ENCODE data around the gene NSUN4.
"Not testable (repeated sequence)": the region's sequence is repeated elsewhere in the genome, so short reads cannot be mapped to it uniquely, and the experiment has no call there.

Gene NSUN4

DNA sequence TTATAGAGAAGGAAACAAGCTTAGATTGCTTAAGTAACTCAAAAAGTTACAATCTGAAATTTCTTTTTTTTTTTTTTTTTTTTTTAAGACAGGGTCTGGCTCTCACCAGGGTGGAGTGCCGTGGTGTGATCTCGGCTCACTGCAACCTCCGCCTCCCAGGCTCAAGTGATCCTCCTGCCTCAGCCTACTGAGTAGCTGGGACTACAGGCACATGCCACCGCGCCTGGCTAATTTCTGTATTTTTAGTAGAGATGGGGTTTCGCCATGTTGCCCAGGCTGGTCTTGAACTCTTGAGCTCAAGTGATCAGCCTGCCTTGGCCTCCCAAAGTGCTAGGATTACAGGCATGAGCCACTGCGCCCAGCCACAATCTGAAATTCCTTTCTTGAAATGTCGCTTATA is 27.1 kb downstream of the NSUN4 start:
- not testable (repeated sequence) for DNase-seq (ENCODE audit: low read depth)

- no peak for DNase-seq (ENCODE audit: low read depth)
These were observed 28.2 kb downstream of the NSUN4 start for GRCh38 chr1:46368791-46369190.

DNA sequence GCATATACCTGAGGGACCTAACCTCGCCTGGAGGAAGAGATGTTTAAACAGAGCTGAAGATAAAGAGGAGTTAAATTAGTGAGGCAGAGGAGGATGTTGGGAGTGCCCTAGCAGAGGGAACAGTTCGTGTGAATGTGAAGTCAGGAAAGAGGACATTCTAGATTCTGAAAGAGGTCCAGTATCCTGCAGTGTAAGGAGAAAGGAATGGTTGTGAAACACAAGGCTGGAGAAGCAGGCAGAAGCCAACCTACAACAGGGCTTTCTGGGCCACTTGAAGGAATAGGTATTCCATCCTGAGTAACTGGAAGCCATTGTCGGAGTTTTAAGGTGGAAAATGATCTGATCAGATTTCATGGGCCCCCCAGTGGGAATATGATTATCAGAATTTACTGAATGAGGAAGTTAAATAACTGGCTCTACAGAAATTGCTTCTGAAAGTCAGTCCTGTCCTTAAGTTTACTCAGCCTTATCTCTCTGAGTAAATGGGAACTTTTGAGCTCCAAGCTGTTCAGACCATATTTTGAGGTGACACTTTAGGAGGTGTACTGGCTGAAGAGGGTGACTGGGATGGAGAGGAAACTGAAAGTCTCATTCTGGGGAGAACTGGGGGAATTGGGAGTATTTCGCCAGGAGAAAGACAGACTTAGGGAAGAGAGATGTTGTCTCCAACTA is 29.1 kb downstream of the NSUN4 start:
- no peak for DNase-seq (ENCODE audit: low read depth)

- DNase-seq (ENCODE audit: low read depth) = no peak
These were observed 29.6 kb downstream of the NSUN4 start for GRCh38 chr1:46370214-46370633.

- DNase-seq (ENCODE audit: low read depth) = no peak
These were observed 31.8 kb downstream of the NSUN4 start for GRCh38 chr1:46372431-46372830.

DNA sequence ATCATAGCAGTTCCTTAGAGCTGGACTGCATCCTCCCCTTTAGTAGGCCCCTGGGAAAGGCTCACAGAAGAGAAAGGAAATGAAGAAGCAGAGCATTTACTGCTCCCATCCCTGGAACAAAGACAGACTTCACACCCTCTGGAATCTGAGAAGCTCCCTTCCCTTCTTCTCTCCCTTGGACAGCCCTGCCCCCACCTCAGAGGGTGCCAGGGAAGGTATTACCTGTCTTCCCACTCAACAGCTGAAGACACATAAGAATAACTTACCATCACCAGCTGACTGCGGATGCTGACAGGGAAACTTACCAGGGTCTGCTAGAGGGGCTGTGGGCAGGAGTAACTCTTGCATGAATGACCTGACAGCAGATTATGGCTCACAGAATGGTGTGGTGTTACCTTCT is 39.4 kb downstream of the NSUN4 start:
- DNase-seq (ENCODE audit: low read depth) = no peak

DNA sequence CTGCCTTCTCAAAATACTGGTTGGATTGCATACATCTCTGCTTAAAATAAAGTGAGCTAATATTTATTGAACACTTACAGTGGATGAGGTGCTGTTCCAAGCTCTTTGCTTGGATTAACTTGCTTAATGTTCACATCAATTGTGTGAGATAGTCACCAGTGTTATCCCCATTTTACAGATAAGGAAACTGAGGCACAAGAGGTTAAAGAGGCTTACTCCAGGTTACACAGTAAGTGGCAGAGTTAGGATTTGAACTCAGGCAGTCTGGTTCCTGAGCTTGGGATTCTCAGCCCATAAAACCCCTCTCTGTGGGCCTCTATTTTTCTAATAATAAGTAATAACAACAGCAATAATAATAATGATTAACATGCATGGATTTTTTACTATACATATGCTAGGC is 39.9 kb downstream of the NSUN4 start:
- no peak for DNase-seq (ENCODE audit: low read depth)

- DNase-seq (ENCODE audit: low read depth) = no peak
These were observed 52.9 kb downstream of the NSUN4 start for GRCh38 chr1:46393510-46393909.

DNA sequence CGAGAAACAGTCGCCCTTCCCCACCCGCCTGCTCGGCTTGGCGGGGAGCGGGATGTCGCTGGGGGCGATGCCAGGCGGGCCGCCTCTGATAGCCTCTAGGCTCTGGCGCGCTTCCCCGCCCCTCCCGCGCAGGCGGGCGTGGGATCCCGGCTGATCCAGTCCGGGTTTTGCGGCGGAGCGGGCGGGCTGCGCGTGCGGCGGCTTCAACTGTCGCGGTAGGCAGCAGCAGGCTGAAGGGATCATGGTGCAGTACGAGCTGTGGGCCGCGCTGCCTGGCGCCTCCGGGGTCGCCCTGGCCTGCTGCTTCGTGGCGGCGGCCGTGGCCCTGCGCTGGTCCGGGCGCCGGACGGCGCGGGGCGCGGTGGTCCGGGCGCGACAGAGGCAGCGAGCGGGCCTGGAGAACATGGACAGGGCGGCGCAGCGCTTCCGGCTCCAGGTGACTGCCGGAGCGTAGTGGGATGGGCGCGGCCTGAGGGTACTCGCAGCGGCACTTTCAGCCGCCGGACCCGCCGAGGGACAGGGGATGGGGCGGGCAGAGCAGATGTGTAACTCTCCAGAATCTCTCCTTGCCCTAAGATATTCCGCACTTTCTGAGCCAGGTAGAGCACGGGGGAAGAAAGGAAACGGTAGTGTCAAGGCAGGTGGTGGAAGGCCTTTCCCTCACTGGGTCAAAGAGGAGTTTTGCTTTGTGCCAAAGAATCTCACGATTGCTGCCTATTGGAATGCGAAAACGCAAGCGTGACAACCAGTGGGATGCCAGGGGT is 53.7 kb downstream of the NSUN4 start, which contains the start of gene FAAH:
Gene FAAH (plus strand): TSS at position 210 of the 764 bp plus-strand sequence. CDS start 32 bp downstream, at position 242.
- DNase-seq (ENCODE audit: low read depth) = peak; percentile 24

GRCh38 chr1:46394872-46395465 is 54.4 kb downstream of the NSUN4 start:
- no peak for DNase-seq (ENCODE audit: low read depth)

- DNase-seq (ENCODE audit: low read depth) = no peak
These were observed 56.1 kb downstream of the NSUN4 start for GRCh38 chr1:46396441-46397398.

DNA sequence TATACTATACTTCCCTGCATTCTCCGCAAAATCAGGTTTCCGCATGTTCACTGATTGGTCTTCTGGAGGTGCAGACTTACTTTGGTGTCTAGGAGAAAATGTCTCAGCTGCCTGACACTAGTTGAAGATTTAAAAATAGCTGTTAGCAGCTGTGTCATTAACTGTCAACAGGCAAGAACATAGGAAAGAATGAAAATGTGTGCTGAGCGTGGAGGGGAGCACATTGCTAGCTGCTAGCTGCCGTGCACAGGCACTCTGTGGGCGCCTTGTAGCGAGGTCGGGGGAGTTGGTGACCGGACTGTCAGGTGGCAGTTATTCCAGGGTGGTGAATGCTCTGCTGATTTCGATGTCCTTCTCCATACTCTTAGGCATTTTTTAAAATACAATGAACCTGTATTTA is 58.7 kb downstream of the NSUN4 start:
- DNase-seq (ENCODE audit: low read depth) = no peak

- DNase-seq (ENCODE audit: low read depth) = no peak
These were observed 59.8 kb downstream of the NSUN4 start for GRCh38 chr1:46400421-46400820.

DNA sequence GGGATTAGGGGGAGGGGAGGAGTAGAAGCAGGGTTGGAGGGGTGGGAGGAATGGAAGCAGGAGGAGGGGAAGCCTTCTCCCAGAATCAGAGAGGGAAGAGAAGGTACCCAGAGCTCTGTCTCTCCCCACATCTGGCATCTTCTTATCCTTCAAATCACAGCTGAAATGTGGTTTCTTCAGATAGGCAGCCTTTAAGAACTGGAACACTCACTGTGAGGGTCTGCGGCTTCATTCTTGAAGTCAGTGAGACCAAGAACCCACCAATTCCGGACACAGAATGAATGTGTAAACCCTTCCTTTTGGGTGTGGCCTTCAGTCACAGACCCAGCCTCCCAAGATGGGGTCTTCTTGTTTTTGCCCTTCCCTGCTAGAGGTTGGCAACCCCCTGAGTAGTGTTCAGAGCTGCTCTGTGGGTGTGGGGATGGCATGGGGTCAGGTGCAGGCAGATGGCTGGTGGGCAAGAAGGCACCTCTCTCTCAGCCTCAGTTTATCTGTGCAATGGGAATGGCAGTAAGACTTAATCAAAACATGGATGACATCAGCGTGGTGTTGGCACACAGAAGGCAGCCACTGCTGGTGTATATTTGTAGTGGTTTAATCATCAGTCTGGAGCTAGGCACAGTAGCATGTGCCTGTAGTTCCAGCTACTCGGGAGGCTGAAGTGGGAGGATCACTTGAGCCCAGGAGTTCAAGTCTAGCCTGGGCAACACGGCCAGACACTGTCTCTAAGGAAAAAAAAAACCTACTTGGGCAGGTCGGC is 60.7 kb downstream of the NSUN4 start:
- DNase-seq (ENCODE audit: low read depth) = no peak

GRCh38 chr1:46401964-46402626 is 61.5 kb downstream of the NSUN4 start:
- no peak for DNase-seq (ENCODE audit: low read depth)

DNA sequence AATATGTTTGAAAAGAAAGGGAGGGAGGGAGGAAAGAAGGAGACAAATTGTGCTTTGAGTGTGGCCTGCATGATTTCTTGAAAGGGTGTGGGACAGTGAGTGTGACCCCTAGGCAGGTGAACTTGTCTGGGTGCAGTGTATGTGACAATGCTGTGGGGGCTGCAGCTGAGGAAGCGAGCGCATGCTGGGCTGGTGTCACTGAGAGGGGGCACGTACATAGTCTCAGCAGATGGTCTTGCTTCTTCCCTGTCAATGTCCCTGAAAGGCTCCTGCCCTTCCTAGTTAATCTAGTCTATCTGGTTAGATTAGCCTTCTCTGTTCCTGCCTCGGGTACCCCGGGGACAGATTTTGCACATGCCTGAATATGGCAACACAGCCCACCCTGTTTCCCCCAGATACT is 63.3 kb downstream of the NSUN4 start:
- DNase-seq (ENCODE audit: low read depth) = no peak

DNA sequence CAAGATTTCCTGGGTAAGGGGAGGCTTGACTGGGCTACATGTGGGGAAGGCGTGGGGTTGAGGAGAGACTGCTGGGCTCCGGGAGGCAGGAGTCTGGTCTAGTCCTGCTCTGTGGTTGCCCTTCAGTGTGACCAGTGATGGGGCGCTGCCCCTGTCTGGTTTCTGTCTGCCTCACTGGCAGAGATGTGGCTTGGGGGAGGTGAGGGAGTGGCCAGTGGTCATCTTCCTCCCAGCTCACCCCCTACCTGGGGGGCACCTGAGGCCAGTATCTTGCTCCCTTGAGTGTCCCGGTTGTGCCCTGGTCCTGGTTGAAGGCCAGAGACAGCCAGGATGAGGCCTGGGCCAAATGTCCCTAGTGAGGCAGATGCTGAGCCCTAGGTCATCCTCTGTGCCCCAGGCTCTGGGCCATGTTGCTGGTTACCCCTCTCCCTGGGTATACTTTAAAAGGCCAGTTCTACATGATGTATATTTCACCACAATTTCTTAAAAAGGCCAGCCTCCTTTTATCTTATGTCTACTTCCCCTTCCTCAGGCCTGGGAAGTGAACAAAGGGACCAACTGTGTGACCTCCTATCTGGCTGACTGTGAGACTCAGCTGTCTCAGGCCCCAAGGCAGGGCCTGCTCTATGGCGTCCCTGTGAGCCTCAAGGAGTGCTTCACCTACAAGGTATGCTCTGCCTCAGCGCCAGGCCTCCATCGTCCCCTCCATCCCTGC is 64.0 kb downstream of the NSUN4 start:
- DNase-seq (ENCODE audit: low read depth) = no peak

GRCh38 chr1:46405197-46405555 is 64.6 kb downstream of the NSUN4 start:
- no peak for DNase-seq (ENCODE audit: low read depth)

DNA sequence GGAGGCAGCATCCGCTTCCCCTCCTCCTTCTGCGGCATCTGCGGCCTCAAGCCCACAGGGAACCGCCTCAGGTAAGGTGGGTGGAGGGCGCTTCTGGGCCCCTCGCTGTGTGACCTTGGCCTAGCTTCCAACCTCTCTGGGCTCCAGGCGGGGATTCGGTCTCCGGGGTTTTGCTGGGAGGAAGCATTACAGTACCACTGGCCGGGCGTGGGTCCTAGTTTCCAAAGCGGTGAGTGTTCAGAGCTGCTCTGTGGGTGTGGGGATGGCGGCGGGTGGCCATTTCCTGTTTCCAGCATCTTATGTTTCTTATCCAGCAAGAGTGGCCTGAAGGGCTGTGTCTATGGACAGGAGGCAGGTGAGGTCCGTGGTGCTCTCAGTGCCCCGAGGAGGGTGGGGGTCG is 65.1 kb downstream of the NSUN4 start:
- DNase-seq (ENCODE audit: low read depth) = no peak

All from stimulated activated CD8-positive, alpha-beta memory T cell treated with anti-CD3 and anti-CD28 coated beads, Interleukin-4, amount 100 ng/mL, for 24 hours (primary cell).